ENCODE data around the gene BBX.

BBX gene

DNA sequence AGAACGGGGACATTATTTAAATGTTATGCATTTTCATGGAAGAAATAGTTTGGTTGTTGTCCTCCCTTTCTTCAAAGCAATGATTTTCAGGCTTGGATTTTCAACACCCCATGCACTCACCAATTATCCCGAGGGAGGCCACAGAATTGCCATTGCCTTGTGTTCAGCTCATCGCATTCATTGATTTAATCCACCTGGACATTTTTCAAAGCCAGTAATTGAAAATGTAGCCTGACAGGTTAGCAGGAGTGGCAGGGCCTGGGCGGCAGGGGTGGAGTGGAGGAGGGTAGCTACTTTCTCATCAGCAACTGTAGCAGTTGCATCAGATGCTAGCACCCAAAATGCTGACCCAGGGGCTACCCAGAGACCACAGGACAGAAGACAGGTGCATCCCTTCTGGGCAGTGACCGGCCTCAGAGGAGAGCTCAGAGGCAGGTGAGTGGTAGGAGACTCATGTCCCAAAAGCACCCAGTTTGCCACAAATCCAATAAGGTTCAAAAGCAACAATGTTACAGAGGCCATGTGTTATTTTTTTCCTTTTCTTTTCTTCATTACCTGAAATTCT lies 325.7 kb downstream of the BBX start:
- no peak for DNase-seq

DNA sequence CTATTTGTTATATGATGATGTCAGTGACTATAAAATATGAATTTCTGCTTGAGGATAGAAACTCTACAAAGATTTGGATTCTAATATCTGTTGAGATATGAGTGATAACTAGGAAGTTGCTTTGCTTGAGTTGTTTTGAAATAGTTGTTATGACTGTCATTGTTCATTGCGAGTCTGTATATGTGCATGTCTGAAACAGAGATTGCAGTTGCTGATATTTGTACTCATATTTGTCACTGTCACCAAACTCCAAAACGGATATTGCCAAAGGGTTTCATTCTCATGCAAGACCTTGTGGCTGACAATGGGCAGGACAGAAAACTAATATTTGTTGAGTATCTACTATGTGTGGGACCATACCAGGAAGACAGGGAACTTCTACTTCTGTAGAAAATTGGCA lies 327.9 kb downstream of the BBX start:
- DNase-seq, result peak in 1 of 5 experiments; percentile 95

DNA sequence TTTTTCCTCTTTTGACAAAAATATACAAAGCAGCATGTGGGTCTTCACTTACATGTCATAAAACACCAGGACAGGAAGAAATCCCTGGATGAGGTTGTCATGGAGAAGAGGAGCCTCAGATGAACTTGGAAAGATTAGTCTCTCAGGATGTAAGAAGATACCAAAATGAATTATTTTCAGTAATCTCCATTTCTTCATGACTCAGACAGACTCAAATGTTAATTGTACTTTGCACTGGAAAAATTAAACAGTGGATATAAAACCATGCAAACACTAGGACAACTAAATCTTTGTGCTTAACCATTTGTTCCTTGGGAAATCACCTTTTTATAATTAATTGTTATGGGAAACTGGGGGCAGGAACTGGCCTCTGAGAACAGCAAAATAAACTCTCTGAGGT lies 331.1 kb downstream of the BBX start:
- no peak for DNase-seq

DNA sequence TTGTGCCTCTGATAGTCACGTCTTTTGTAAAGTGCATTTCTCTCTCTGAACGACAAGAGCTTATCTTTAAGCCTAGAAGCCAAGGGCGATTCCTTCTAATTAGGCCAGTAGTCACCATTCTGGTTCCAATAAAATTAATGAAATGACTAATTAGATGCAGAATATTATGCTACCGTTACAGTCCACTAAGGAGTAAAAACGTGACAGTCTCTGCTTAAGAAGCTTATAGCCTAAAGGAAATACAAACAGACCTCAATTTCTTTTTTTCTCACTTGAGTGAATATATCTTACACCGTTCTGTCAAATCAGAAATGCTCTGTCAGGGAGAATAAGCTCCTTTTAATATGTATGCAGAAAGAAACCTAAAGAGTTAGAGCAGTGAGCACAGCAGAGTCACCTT lies 332.0 kb downstream of the BBX start:
- no peak for DNase-seq

DNA sequence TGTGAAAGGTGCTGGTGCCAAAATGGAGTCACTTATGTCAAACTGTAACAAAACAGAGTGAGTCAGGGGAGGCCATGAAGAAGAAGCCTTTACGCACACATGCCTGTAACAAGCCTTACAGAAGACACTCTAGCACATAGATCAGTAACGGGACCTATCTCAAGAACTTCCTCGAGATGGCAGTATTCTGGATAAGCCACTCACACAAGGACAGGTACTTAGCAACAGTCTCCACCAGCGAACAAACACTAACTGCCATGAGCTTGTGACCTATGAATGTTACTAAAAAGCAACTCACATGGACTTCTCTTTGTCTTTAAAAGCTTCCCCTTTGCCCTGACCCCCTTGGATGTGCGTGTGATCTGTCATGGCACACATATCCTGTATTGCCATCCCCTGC lies 332.9 kb downstream of the BBX start:
- DNase-seq, result peak in 1 of 5 experiments; percentile 57

DNA sequence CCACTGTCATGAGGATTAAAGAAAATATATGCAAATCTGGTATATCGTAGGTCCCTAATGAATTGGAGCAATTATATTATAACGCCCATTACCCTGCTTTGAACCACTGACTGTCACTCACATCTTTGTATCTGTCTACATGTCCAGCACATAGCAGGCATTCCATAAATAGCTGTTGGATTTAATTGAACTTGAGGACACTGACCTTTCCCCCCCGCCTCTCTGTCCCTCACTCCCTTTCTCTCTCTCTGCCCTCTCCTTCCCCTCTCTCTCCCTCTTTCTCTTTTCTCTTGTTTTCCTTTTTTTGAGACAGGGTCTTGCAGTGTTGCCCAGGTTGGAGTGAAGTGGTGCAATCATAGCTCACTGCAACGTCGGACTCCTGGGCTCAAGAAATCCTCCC lies 335.1 kb downstream of the BBX start:
- no peak for DNase-seq

DNA sequence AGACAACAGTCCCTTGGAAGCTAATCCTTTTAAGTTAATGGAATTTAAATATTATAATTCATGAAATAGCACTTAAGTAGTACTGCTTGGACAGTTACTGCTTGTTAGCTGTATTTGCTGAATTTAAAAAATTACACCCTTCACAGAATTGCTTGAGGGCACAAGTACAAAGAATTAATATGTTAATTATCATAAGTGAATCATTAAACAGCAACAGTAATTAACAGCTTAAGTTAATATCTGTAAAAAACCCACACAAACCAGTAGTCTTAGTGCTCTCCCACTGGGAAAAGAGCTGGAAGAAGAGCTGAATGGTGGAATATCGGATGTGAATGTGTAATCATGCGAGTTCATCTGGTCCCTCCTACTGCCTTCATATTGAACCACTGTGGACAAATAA lies 336.1 kb downstream of the BBX start:
- DNase-seq, result no peak
